GDM1 (cell line): ENCODE measurements around the gene MEPE.

Source experiments
- DNase-seq: peaks from one replicate; lab custom pipeline; 2025; lab: John Stamatoyannopoulos, UW

Gene MEPE

GRCh38 chr4:87843936-87844335, 11.2 kb downstream of the MEPE start:
- DNase-seq = peak; percentile 56

GRCh38 chr4:87844452-87844851, 11.7 kb downstream of the MEPE start:
- DNase-seq = no peak

GRCh38 chr4:87846226-87846625, 13.5 kb downstream of the MEPE start:
- no peak for DNase-seq

GRCh38 chr4:87848622-87849351, 16.0 kb downstream of the MEPE start:
- DNase-seq = peak; percentile 41

- peak; percentile 39 for DNase-seq
Observed at GRCh38 chr4:87849612-87850011, 16.8 kb downstream of the MEPE start.

- DNase-seq = no peak
Observed at GRCh38 chr4:87851332-87851731, 18.6 kb downstream of the MEPE start.

GRCh38 chr4:87851953-87852352, 19.2 kb downstream of the MEPE start:
- DNase-seq = no peak

- DNase-seq = peak; percentile 16
Observed at GRCh38 chr4:87853108-87853507, 20.3 kb downstream of the MEPE start.

GRCh38 chr4:87853891-87854290, 21.1 kb downstream of the MEPE start:
- DNase-seq = no peak

GRCh38 chr4:87855559-87855958, 22.8 kb downstream of the MEPE start:
- DNase-seq = no peak

GRCh38 chr4:87856816-87857215, 24.0 kb downstream of the MEPE start:
- no peak for DNase-seq

- DNase-seq = no peak
Observed at GRCh38 chr4:87857789-87858188, 25.0 kb downstream of the MEPE start.

- DNase-seq = no peak
Observed at GRCh38 chr4:87862236-87862635, 29.5 kb downstream of the MEPE start.

GRCh38 chr4:87863486-87863885, 30.7 kb downstream of the MEPE start:
- DNase-seq = no peak

GRCh38 chr4:87864321-87864720, 31.6 kb downstream of the MEPE start:
- no peak for DNase-seq

- DNase-seq = no peak
Observed at GRCh38 chr4:87865288-87865687, 32.5 kb downstream of the MEPE start.

GRCh38 chr4:87865960-87866598, 33.3 kb downstream of the MEPE start:
- DNase-seq = no peak

- DNase-seq = no peak
Observed at GRCh38 chr4:87868522-87868921, 35.8 kb downstream of the MEPE start.

GRCh38 chr4:87872028-87872427, 39.3 kb downstream of the MEPE start:
- no peak for DNase-seq

GRCh38 chr4:87875191-87875590, 42.4 kb downstream of the MEPE start:
- DNase-seq = peak; percentile 55

- no peak for DNase-seq
Observed at GRCh38 chr4:87880106-87880505, 47.3 kb downstream of the MEPE start.

- DNase-seq = no peak
Observed at GRCh38 chr4:87881115-87881514, 48.3 kb downstream of the MEPE start.

- no peak for DNase-seq
Observed at GRCh38 chr4:87882321-87882720, 49.6 kb downstream of the MEPE start.

GRCh38 chr4:87882861-87883260, 50.1 kb downstream of the MEPE start:
- DNase-seq = no peak
